ENCODE results near the gene COL19A1.

GRCh38 chr6:69847492-69847788 is 18.9 kb upstream of the COL19A1 start:
- TF ChIP-seq CTCF (IDR thresholded peaks at IDR 0.05; ENCODE audit: low read depth, low read length) (no peak), EZH2phosphoT487 (IDR thresholded peaks at IDR 0.05; ENCODE audit: low read depth) (no peak)

Measured in OCI-LY3 (cell line).